ENCODE data around the gene STK33.

STK33 gene

GRCh38 chr11:8403310-8403709, 190.7 kb downstream of the STK33 start:
- DNase-seq, result no peak

GRCh38 chr11:8392886-8393285, 201.1 kb downstream of the STK33 start:
- DNase-seq, result no peak

GRCh38 chr11:8392166-8392565, 201.9 kb downstream of the STK33 start:
- no peak for DNase-seq

- no peak for DNase-seq
Measured at GRCh38 chr11:8390851-8391612, 203.0 kb downstream of the STK33 start.

- no peak for DNase-seq
Measured at GRCh38 chr11:8389029-8389996, 204.7 kb downstream of the STK33 start.

GRCh38 chr11:8387693-8388092, 206.3 kb downstream of the STK33 start:
- DNase-seq, result no peak

- DNase-seq, result no peak
Measured at GRCh38 chr11:8387141-8387540, 206.9 kb downstream of the STK33 start.

- DNase-seq, result no peak
Measured at GRCh38 chr11:8386134-8386864, 207.7 kb downstream of the STK33 start.

GRCh38 chr11:8384199-8384821, 209.7 kb downstream of the STK33 start:
- DNase-seq, result no peak

- DNase-seq, result no peak
Measured at GRCh38 chr11:8383627-8384026, 210.4 kb downstream of the STK33 start.

- no peak for DNase-seq
Measured at GRCh38 chr11:8383227-8383626, 210.8 kb downstream of the STK33 start.

GRCh38 chr11:8382436-8383053, 211.5 kb downstream of the STK33 start:
- no peak for DNase-seq

GRCh38 chr11:8381871-8382396, 212.1 kb downstream of the STK33 start:
- DNase-seq, result no peak

- no peak for DNase-seq
Measured at GRCh38 chr11:8381343-8381742, 212.7 kb downstream of the STK33 start.

- DNase-seq, result no peak
Measured at GRCh38 chr11:8375932-8376331, 218.1 kb downstream of the STK33 start.

GRCh38 chr11:8375460-8375859, 218.6 kb downstream of the STK33 start:
- no peak for DNase-seq

GRCh38 chr11:8374716-8375115, 219.3 kb downstream of the STK33 start:
- DNase-seq, result no peak

- DNase-seq, result no peak
Measured at GRCh38 chr11:8373519-8374432, 220.3 kb downstream of the STK33 start.

- no peak for DNase-seq
Measured at GRCh38 chr11:8372641-8373381, 221.2 kb downstream of the STK33 start.

GRCh38 chr11:8371516-8371884, 222.5 kb downstream of the STK33 start:
- no peak for DNase-seq

Measured in NCI-H1105 treated with DMSO at 0.1 percent for 48 hours (cell line).